Muscle of arm (tissue), 12 donors: Measurements from ENCODE around the gene BCAR3. TPM values are rescaled to one million over a fixed set of nuclear protein-coding genes. Genes with fewer than 3 reads are reported as not detected.
A peak's percentile ranks its signal among the peaks of the same experiment; 100 is the strongest.
"Not testable (repeated sequence)": the region's sequence is repeated elsewhere in the genome, so short reads cannot be mapped to it uniquely, and the experiment has no call there.

Experiments used
- DNase-seq: peaks from one replicate; pipeline ENCODE4 v3.0.0-alpha.2; 2013
- polyA plus RNA-seq, 12 donors: library from polyadenylated mRNA; unstranded; fragments of 120-200 nt; gene quantifications; one replicate each; pipeline ENCODE4 v1.2.1, GENCODE V29; 2013; ENCODE audit not compliant: insufficient read length in 12 of 12

The BCAR3 gene
- polyA plus RNA-seq, 12 donors: 14.7 to 23.5 (median 17.7) TPM; not detected in 1

- no peak for DNase-seq
These were observed 82.7 kb downstream of the BCAR3 start for GRCh38 chr1:93598861-93599439.

GRCh38 chr1:93598396-93598795 is 83.2 kb downstream of the BCAR3 start:
- no peak for DNase-seq

DNA sequence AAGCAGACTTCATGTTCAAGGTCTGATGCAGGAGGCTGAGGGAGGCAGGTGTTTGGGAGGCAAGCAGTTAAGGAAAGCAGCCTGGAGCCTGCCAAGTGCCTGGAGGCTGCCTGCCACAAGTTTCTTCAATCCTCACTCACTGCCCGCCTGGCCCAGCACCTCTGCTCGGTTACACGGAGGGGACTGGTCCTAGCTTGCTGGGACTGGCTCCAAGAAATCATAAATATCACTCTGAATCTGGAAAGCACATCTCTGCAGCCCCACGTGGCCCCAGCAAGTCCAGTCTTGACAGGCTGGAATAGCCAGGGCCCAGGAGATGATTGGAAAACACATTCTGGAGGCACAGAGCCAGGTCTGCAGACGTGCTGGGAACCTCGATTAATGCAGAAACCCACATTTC is 83.9 kb downstream of the BCAR3 start:
- DNase-seq: peak; percentile 82

DNA sequence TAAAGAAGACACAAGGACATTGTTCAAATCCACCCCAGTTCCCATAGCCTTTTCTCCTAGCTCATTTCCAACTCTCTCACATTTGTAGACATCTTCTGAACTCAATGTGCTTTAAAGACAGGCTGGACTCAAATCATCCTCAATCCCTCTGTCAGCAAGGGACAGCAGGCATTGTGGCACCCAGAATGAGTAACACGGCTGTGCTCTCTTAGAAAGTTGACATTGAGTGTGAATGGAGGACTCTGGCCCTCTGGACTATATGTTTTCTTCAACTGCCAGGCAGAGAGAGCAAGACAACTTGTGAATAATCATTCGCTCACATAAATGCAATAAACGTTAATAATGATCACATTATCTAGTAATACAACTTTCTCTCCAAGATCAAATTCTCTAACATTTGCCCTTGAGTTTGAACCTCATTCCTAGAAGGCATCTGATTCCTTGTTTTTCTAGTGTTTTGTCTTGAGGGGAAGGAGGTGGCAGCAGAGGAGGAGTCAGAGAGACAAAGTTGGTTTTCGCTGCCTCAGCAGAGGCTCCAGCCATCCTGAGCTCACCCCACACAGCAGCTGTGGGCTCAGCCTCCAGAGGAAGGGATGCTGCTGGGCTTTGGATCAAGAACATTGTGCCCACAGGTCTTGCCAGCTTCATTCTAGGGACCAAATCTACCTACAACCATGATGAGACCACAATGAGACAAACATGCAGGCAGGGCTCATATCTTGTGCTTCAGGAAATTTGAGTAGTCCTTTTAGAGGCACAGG is 85.1 kb downstream of the BCAR3 start:
- DNase-seq: no peak

GRCh38 chr1:93595743-93596142 is 85.9 kb downstream of the BCAR3 start:
- DNase-seq: no peak

- DNase-seq: peak; percentile 76
These were observed 86.4 kb downstream of the BCAR3 start for GRCh38 chr1:93595266-93595665.

GRCh38 chr1:93594603-93594880 is 87.1 kb downstream of the BCAR3 start:
- DNase-seq: no peak

- no peak for DNase-seq
These were observed 87.6 kb downstream of the BCAR3 start for GRCh38 chr1:93593854-93594602.

DNA sequence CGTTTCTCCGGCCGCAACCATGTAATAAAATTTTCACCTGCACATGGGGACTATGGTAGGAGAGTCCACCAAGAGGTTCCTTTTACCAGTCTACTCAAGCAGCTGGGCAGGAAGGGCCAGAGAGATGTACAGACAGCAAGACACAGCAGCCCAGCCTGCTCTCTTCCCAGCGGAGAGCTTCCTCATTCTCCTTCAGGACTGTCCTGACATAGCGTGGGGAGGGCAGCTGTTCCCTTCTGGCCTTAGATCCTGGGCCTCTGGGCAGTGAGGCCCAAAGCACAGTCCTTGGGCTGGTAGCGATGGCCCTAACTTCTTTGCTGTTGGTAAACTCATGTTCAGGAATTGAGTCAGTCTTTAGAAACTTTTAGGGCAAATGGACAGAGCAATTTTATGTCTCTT is 89.1 kb downstream of the BCAR3 start:
- DNase-seq: no peak

GRCh38 chr1:93591676-93592550 is 89.7 kb downstream of the BCAR3 start:
- DNase-seq: no peak

- not testable (repeated sequence) for DNase-seq
These were observed 90.4 kb downstream of the BCAR3 start for GRCh38 chr1:93591291-93591675.

DNA sequence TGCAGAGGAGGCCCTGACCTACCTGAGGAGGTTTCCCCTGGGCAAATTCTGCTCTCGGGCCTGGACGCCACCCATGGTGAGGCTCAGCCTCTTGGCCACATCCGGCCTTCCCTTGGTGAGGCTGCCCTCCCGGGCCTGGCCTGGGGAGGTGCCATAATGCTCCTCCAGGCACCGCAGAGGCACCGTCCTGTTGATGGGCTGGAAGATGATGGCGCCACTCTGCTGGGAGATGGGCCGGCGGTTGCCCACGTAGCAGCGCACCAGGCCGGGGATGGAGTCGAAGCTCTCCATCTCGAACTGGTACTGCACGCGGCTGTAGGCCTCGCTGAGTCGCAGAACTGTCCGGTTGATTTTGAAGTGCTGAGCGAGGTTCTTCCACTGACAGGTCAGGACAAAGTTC is 92.7 kb downstream of the BCAR3 start:
- DNase-seq: no peak

- DNase-seq: no peak
These were observed 93.4 kb downstream of the BCAR3 start for GRCh38 chr1:93588206-93588605.

DNA sequence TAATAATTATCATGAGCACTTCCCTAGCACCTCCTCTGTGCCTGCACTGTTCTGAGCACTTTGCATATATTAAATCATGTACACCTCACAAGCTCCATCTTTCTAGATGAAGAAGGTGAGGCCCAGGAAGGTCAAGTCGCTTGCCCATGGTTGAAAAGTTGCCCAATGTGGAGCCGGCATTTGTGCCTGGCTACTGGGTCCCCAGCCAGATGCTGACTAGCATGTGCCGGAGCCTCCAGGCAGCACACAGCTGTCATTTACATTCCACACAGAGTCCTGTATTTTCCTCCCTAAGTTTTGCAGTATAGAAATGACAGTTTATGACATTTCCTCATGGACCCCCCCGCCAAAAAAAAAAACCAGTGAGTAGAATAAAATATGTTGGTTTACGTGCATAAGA is 94.3 kb downstream of the BCAR3 start:
- no peak for DNase-seq

DNA sequence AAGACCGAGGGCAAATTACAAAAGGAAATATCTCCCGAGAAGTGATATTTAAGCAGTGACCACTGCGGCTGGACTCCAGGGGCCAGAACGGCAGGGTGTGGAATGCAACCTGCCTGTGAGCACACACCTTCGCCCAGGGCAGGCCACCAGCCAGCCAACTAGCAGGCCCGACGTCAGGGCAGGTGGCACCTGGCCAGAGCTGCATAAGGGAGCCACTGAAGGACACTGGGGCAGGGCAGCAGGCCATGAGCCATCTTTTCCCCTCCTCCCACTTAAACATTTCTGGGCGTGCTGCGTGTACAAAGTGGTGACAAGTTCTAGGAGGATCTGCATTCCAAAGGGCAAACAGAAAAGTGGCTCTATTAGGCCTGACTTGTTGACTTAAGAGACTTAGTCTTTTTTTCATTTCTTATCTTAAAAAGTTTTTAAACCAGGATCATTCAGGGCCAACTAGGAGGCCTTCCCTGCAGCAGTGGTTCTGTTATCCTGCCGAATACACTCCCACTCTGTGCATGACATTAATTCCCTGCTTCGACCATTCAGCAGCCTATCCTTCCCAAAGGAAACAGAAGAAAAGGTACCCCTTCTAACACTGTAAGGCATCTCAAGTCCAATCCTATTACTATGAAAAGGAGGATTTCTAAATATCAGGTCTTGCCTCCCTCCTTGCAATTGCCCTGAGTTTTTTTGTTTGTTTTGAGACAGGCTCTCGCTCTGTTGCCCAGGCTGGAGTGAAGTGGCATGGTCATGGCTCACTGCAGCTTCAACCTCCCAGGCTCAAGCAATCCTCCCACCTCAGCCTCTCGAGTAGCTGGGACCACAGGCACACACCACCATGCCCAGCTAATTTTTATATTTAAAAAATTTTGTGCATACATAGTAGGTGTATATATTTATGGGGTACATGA is 96.3 kb downstream of the BCAR3 start:
- no peak for DNase-seq

GRCh38 chr1:93584261-93585003 is 97.2 kb downstream of the BCAR3 start:
- peak; percentile 46 for DNase-seq

DNA sequence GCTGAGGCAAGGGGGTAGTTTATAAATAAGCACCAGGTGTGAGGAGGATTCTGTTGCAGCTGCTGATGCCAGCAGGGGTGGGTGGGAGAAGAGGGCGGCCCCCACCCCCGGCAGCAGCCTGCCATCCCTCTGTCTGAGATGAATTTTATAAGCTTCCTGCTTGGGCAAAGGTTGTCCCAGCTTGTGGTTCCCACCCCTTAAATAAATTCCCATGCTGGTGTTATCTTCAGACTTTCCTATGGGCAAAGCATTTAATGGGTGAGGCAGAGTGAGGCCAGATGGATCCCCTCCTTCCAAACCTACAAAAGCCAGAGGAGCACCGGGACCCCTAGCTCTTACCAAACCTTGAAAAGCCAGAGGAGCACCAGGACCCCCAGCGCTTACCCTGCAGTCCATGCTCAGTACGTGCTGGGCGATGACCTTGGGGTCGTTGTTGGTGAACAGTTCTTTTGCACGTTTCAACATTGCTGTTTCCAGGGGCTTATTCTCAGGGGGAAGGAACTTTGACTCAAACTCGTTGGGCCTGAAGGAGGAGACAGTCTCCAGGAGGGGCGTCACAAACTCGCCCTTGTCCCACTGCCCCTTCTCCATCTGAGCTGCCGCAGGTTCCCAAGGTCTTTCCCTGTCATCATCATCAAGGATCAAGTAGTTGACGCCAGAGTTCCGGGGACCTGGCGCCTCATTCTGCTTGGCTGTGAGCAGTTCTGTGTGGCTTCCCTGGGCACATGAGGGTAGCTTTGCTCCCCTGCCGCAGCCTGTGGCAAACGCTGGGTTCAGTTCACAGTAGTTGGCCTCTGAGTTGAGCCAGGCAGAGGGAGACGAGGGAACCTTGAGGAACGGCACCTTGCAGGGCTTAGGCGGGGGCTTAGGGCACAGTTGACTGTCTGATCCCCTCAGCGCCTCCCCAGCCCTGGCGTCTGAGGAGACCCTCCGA is 99.5 kb downstream of the BCAR3 start:
- DNase-seq: no peak

- DNase-seq: no peak
These were observed 101.7 kb downstream of the BCAR3 start for GRCh38 chr1:93579891-93580290.
